HepG2 (cell line): ENCODE measurements around the gene POLR2H. TPM values are rescaled to one million over a fixed set of nuclear protein-coding genes. Genes with fewer than 3 reads are reported as not detected.
A peak's percentile ranks its signal among the peaks of the same experiment; 100 is the strongest.

ENCODE experiments used
- BATF2 ChIP-seq: sonication (generic); formaldehyde crosslinking; IDR thresholded peaks from 2 replicates; pipeline ENCODE4 v1.8.0; 2022; ENCODE audit warnings: mild to moderate bottlenecking, missing genetic modification reagents, moderate library complexity
- GPN1 ChIP-seq: sonication (generic); formaldehyde crosslinking; IDR thresholded peaks from 2 replicates; pipeline ENCODE4 v1.5.1; 2020; ENCODE audit warnings: missing genetic modification reagents, borderline replicate concordance
- HNRNPK ChIP-seq: fragments of 200-400 bp; formaldehyde crosslinking; IDR thresholded peaks from 2 replicates; pipeline ENCODE4 v1.6.1; 2018; ENCODE audit warnings: low read length, low read depth, moderate library complexity, mild to moderate bottlenecking; ENCODE audit not compliant: poor library complexity, severe bottlenecking
- MAFG ChIP-seq: sonication (generic); formaldehyde crosslinking; IDR thresholded peaks from 2 replicates; pipeline ENCODE4 v1.5.1; 2020; ENCODE audit warnings: mild to moderate bottlenecking, missing genetic modification reagents
- MAFK ChIP-seq, 2 experiments: IDR thresholded peaks in 1 of 2; conservative IDR thresholded peaks in 1 of 2; 2 replicates each; pipeline ENCODE4 v1.6.1; 2011; ENCODE audit warnings: improper control_type of control experiment in 2 of 2, low read length in 2 of 2
- MYC ChIP-seq: sonication (generic); formaldehyde crosslinking; IDR thresholded peaks from 2 replicates; pipeline ENCODE4 v1.9.0; 2021; ENCODE audit warnings: missing genetic modification reagents, borderline replicate concordance
- NFKB2 ChIP-seq: sonication (generic); formaldehyde crosslinking; IDR thresholded peaks from 2 replicates; pipeline ENCODE4 v1.4.0; 2020; ENCODE audit warnings: missing genetic modification reagents, borderline replicate concordance
- NR3C1 ChIP-seq: sonication (generic); formaldehyde crosslinking; IDR thresholded peaks from 2 replicates; pipeline ENCODE4 v1.4.0; 2020; ENCODE audit warnings: missing genetic modification reagents
- PCBP1 ChIP-seq: fragments of 200-400 bp; formaldehyde crosslinking; IDR thresholded peaks from 2 replicates; pipeline ENCODE4 v1.6.1; 2017; ENCODE audit warnings: mild to moderate bottlenecking, low read depth, low read length, borderline replicate concordance
- PHF8 ChIP-seq: sonication (generic); formaldehyde crosslinking; IDR thresholded peaks from 2 replicates; pipeline ENCODE4 v1.5.0; 2020; ENCODE audit warnings: missing genetic modification reagents
- SNAPC5 ChIP-seq: sonication (generic); formaldehyde crosslinking; IDR thresholded peaks from 2 replicates; pipeline ENCODE4 v1.8.1; 2023; ENCODE audit warnings: mild to moderate bottlenecking, missing genetic modification reagents, borderline replicate concordance
- TBP ChIP-seq: sonication (generic); formaldehyde crosslinking; IDR thresholded peaks from 2 replicates; pipeline ENCODE4 v1.5.0; 2020; ENCODE audit warnings: missing genetic modification reagents
- ZBTB20 ChIP-seq: sonication (generic); formaldehyde crosslinking; IDR thresholded peaks from 2 replicates; pipeline ENCODE4 v1.8.1; 2023; ENCODE audit warnings: missing genetic modification reagents, low read depth, mild to moderate bottlenecking, borderline replicate concordance
- ZBTB34 ChIP-seq: sonication (generic); formaldehyde crosslinking; IDR thresholded peaks from 2 replicates; pipeline ENCODE4 v1.8.0; 2022; ENCODE audit warnings: mild to moderate bottlenecking, missing genetic modification reagents
- ZFP37 ChIP-seq: sonication (generic); formaldehyde crosslinking; IDR thresholded peaks from 2 replicates; pipeline ENCODE4 v1.4.0; 2020; ENCODE audit warnings: missing genetic modification reagents, borderline replicate concordance
- ZNF121 ChIP-seq: sonication (generic); formaldehyde crosslinking; IDR thresholded peaks from 2 replicates; pipeline ENCODE4 v1.5.0; 2020; ENCODE audit warnings: mild to moderate bottlenecking, missing genetic modification reagents
- ZNF225 ChIP-seq: sonication (generic); formaldehyde crosslinking; IDR thresholded peaks from 2 replicates; pipeline ENCODE4 v1.4.0; 2020; ENCODE audit warnings: mild to moderate bottlenecking, missing genetic modification reagents
- ZNF616 ChIP-seq: sonication (generic); formaldehyde crosslinking; IDR thresholded peaks from 2 replicates; pipeline ENCODE4 v1.5.0; 2020; ENCODE audit warnings: low read depth, mild to moderate bottlenecking, missing genetic modification reagents
- ZNF670 ChIP-seq: sonication (generic); formaldehyde crosslinking; IDR thresholded peaks from 2 replicates; pipeline ENCODE4 v1.8.0; 2022; ENCODE audit warnings: mild to moderate bottlenecking, missing genetic modification reagents, borderline replicate concordance
- ZNF841 ChIP-seq: sonication (generic); formaldehyde crosslinking; IDR thresholded peaks from 2 replicates; pipeline ENCODE4 v1.8.1; 2023; ENCODE audit warnings: missing genetic modification reagents, borderline replicate concordance
- ZZZ3 ChIP-seq: sonication (generic); formaldehyde crosslinking; IDR thresholded peaks from 2 replicates; pipeline ENCODE4 v1.4.0; 2020; ENCODE audit warnings: missing genetic modification reagents, mild to moderate bottlenecking, borderline replicate concordance
- polyA plus RNA-seq, 8 experiments: library from polyadenylated mRNA; depleted of rRNA in 3 of 8; stranded (reverse) in 7 of 8; unstranded in 1 of 8; fragments of >200 nt; fragmentation: Illumina TruSeq in 4 of 8; extraction: Trizol in 4 of 8; gene quantifications; 2 replicates each; pipeline versions ENCODE4 v1.2.1 to v1.2.3, GENCODE V29; 2011 to 2016; ENCODE audit warnings: low read depth in 4 of 8, missing spikeins in 1 of 8, mixed read lengths in 1 of 8; ENCODE audit not compliant: insufficient read depth in 1 of 8
- total RNA-seq, 5 experiments: library from RNA; depleted of rRNA; stranded (reverse); fragments of >200 nt; fragmentation: Illumina TruSeq; extraction: Trizol; gene quantifications; 2 replicates each; pipeline ENCODE4 v1.2.3, GENCODE V29; 2016; ENCODE audit warnings: low read depth in 1 of 5
- TF ChIP-seq, protein P1 (sequence below): sonication (generic); formaldehyde crosslinking; IDR thresholded peaks from 2 replicates; pipeline ENCODE4 v1.5.0; 2020; ENCODE audit warnings: mild to moderate bottlenecking, missing genetic modification reagents
- TF ChIP-seq, protein P2 (sequence below): sonication (generic); formaldehyde crosslinking; IDR thresholded peaks from 2 replicates; pipeline ENCODE4 v1.9.0; 2022; ENCODE audit warnings: missing genetic modification reagents, mild to moderate bottlenecking, borderline replicate concordance

The POLR2H gene
- total and polyA plus RNA-seq, 2 of the 13 experiments (the other 11 are each of a cell fraction or from before 2014, with no cell fraction given) = 118 to 194 TPM

DNA sequence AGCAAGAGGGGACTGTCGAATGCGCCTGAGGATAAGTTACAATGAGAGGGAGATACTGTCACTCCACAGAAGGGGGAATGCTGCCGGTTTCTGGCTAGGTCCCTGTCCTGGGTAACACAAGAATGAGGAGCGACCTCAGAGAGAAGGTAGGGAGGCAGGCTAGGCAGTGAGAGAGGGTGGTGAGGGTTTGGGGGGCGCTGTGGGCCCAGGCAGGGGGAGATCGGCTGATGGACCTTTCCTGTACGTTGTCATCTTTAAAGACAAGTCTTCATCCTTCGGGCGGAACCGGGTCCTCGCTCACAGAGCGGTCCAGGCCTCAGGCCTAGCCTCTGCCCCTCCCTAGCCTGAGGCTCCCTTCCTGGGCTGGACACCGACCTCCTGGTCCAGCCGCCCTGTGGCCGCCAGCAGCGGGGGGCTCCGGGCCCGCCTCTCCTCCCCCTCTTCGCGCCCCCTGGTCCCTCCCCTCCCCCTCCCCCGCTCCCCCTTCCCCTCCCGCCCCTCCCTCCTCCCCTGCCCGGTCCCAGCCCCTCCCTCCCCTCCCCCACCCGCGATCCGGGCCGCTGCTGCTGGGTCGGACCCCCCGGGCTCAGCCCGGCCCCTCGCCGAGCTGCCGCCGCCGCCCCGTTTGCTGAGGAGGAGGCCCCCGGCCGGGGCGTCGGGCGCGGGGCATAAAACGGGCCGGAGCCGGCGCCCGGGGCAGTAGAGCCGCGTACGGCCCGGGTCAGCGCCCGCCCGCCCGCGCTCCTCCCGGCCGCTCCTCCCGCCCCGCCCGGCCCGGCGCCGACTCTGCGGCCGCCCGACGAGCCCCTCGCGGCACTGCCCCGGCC lies 18.1 kb downstream of the POLR2H start, which contains the start of gene CHRD (continued):
- TF ChIP-seq ZNF225 (CRISPR knock-in tag) = no peak
- no peak for TF ChIP-seq SNAPC5 (CRISPR knock-in tag)
- TF ChIP-seq, protein P1, sequence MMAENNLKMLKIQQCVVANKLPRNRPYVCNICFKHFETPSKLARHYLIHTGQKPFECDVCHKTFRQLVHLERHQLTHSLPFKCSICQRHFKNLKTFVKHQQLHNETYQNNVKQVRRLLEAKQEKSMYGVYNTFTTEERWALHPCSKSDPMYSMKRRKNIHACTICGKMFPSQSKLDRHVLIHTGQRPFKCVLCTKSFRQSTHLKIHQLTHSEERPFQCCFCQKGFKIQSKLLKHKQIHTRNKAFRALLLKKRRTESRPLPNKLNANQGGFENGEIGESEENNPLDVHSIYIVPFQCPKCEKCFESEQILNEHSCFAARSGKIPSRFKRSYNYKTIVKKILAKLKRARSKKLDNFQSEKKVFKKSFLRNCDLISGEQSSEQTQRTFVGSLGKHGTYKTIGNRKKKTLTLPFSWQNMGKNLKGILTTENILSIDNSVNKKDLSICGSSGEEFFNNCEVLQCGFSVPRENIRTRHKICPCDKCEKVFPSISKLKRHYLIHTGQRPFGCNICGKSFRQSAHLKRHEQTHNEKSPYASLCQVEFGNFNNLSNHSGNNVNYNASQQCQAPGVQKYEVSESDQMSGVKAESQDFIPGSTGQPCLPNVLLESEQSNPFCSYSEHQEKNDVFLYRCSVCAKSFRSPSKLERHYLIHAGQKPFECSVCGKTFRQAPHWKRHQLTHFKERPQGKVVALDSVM (CRISPR knock-in tag) = peak; percentile 29; the same call in 1 of the 2 replicates
- no peak for TF ChIP-seq ZZZ3 (CRISPR knock-in tag)
- no peak for TF ChIP-seq ZNF616 (CRISPR knock-in tag)
- no peak for TF ChIP-seq TBP (CRISPR knock-in tag)
- TF ChIP-seq ZFP37 (CRISPR knock-in tag) = 0 out of 2 replicates have a peak, but pooled peaks have one; percentile 24
- TF ChIP-seq NR3C1 (CRISPR knock-in tag) = no peak
- no peak for TF ChIP-seq ZNF670
- TF ChIP-seq MYC = 0 out of 2 replicates have a peak, but pooled peaks have one; percentile 23
- TF ChIP-seq ZBTB34 = no peak
- TF ChIP-seq BATF2 = no peak
- no peak for TF ChIP-seq MAFK (conservative IDR thresholded peaks at IDR 0.05 in 1 of 2, IDR thresholded peaks at IDR 0.05 in 1 of 2; ENCODE audit: low read length in 2 of 2)
- peak; percentile 46; the same call in 1 of the 2 replicates for TF ChIP-seq PHF8 (CRISPR knock-in tag)
- TF ChIP-seq, protein P2, sequence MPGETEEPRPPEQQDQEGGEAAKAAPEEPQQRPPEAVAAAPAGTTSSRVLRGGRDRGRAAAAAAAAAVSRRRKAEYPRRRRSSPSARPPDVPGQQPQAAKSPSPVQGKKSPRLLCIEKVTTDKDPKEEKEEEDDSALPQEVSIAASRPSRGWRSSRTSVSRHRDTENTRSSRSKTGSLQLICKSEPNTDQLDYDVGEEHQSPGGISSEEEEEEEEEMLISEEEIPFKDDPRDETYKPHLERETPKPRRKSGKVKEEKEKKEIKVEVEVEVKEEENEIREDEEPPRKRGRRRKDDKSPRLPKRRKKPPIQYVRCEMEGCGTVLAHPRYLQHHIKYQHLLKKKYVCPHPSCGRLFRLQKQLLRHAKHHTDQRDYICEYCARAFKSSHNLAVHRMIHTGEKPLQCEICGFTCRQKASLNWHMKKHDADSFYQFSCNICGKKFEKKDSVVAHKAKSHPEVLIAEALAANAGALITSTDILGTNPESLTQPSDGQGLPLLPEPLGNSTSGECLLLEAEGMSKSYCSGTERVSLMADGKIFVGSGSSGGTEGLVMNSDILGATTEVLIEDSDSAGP (CRISPR knock-in tag) = no peak
- TF ChIP-seq ZNF121 (CRISPR knock-in tag) = no peak
- no peak for TF ChIP-seq ZBTB20 (CRISPR knock-in tag)
- TF ChIP-seq HNRNPK = peak; percentile 96
- TF ChIP-seq NFKB2 (CRISPR knock-in tag) = 0 out of 2 replicates have a peak, but pooled peaks have one; percentile 45
- no peak for TF ChIP-seq GPN1 (CRISPR knock-in tag)
- no peak for TF ChIP-seq MAFG
- peak; percentile 96 for TF ChIP-seq PCBP1
- no peak for TF ChIP-seq ZNF841 (CRISPR knock-in tag)
